Endodermal cell (in vitro differentiated cells): ENCODE measurements around the gene GUCY1A1. TPM values are rescaled to one million over a fixed set of nuclear protein-coding genes. Genes with fewer than 3 reads are reported as not detected.

ENCODE experiments used
- DNase-seq: peaks from one replicate; pipeline ENCODE4 v3.0.0-alpha.2; 2017
- H3K27ac ChIP-seq: 2 replicates; pipeline ENCODE4 v1.5.1; 2013; ENCODE audit warnings: mild to moderate bottlenecking, low read depth, low read length, moderate library complexity
- H3K27me3 ChIP-seq: 2 replicates; pipeline ENCODE4 v1.6.1; 2013; ENCODE audit warnings: mild to moderate bottlenecking, low read length, moderate library complexity; ENCODE audit not compliant: insufficient read depth, control insufficient read depth, poor library complexity, severe bottlenecking
- H3K36me3 ChIP-seq: 2 replicates; pipeline ENCODE4 v1.7.0; 2013; ENCODE audit warnings: mild to moderate bottlenecking, low read length, moderate library complexity; ENCODE audit not compliant: control insufficient read depth, insufficient read depth
- H3K4me1 ChIP-seq: one replicate; pipeline ENCODE4 v1.7.0; 2013; ENCODE audit warnings: low read length; ENCODE audit not compliant: control insufficient read depth, insufficient read depth
- H3K4me3 ChIP-seq: 2 replicates; pipeline ENCODE4 v1.5.1; 2013; ENCODE audit warnings: mild to moderate bottlenecking, low read length, moderate library complexity
- H3K9ac ChIP-seq: 2 replicates; pipeline ENCODE4 v1.6.1; 2013; ENCODE audit warnings: mild to moderate bottlenecking, low read length, moderate library complexity; ENCODE audit not compliant: poor library complexity, severe bottlenecking; ENCODE audit errors: extremely low read depth
- H3K9me3 ChIP-seq: 2 replicates; pipeline ENCODE4 v1.6.1; 2013; ENCODE audit warnings: mild to moderate bottlenecking, low read length, moderate library complexity; ENCODE audit not compliant: control insufficient read depth
- H3K27ac Mint-ChIP-seq: 2 replicates; pipeline ENCODE4 v1.8.0; 2020; ENCODE audit warnings: mixed read lengths
- H3K27me3 Mint-ChIP-seq: 2 replicates; pipeline ENCODE4 v1.8.0; 2021; ENCODE audit warnings: mild to moderate bottlenecking, mixed read lengths; ENCODE audit not compliant: insufficient read depth
- H3K36me3 Mint-ChIP-seq: 2 replicates; pipeline ENCODE4 v1.8.0; 2020; ENCODE audit warnings: low read depth, mixed read lengths
- H3K4me1 Mint-ChIP-seq: 2 replicates; pipeline ENCODE4 v1.8.0; 2020; ENCODE audit warnings: mixed read lengths
- H3K4me3 Mint-ChIP-seq: 2 replicates; pipeline ENCODE4 v1.8.0; 2020; ENCODE audit warnings: mild to moderate bottlenecking, moderate library complexity, mixed read lengths
- H3K9me3 Mint-ChIP-seq: 2 replicates; pipeline ENCODE4 v1.8.0; 2020; ENCODE audit warnings: mild to moderate bottlenecking, mixed read lengths
- WGBS, 2 experiments: methylation state at CpG; one replicate each; pipeline versions ENCODE4 v1.1.5 to v1.1.7; 2013; ENCODE audit warnings: missing lambda C conversion rate in 2 of 2, mixed read lengths in 1 of 2; ENCODE audit not compliant: insufficient coverage in 1 of 2, insufficient read length in 1 of 2; 5-methylcytosine and 5-hydroxymethylcytosine counted together
- total RNA-seq, 2 donors: library from RNA; stranded (reverse); fragmentation: NEBNext Ultra II Directional in 1 of 2; extraction: Animal tissue kit (Norgen Biotek cat#: 25700) in 1 of 2; gene quantifications; 2 replicates in 1 of 2; 3 replicates in 1 of 2; pipeline ENCODE4 v1.2.1, GENCODE V29; 2021
- TF ChIP-seq, protein P1 (sequence below): fragments of 200-600 bp; sonication (generic); conservative IDR thresholded peaks from 2 replicates; pipeline ENCODE4 v1.5.0; 2021; ENCODE audit warnings: antibody characterized with exemption, mild to moderate bottlenecking

The GUCY1A1 gene
- total RNA-seq, 2 donors from 2014 or later: 0.58 to 1.1 TPM

DNA sequence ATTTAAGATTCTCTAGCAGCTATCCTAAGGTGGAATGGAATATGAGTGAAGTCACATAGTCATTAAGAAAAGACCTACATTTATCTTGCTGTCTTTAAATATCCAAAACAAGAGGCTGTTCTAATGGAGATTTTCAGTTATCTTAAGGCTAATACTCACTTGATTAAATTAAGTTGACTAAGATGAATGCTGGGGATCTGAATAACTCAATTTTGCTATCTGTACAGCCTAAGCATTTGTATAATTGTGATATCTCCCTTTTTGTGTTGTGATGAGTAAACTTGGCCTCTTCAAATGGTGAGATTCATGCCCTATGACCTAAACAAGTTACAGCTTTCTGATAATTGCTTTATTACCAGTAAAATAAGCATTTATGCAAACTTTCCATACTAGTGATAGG lies 13.6 kb upstream of the GUCY1A1 start:
- TF ChIP-seq, protein P1, sequence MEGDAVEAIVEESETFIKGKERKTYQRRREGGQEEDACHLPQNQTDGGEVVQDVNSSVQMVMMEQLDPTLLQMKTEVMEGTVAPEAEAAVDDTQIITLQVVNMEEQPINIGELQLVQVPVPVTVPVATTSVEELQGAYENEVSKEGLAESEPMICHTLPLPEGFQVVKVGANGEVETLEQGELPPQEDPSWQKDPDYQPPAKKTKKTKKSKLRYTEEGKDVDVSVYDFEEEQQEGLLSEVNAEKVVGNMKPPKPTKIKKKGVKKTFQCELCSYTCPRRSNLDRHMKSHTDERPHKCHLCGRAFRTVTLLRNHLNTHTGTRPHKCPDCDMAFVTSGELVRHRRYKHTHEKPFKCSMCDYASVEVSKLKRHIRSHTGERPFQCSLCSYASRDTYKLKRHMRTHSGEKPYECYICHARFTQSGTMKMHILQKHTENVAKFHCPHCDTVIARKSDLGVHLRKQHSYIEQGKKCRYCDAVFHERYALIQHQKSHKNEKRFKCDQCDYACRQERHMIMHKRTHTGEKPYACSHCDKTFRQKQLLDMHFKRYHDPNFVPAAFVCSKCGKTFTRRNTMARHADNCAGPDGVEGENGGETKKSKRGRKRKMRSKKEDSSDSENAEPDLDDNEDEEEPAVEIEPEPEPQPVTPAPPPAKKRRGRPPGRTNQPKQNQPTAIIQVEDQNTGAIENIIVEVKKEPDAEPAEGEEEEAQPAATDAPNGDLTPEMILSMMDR: no peak
- H3K27ac Mint-ChIP-seq: no peak overlapping the region
- peaks cover 29% of the 10 kb centered on the region for H3K27me3 Mint-ChIP-seq
- Histone ChIP-seq H3K9ac (no peak overlapping the region), H3K36me3 (no peaks in the 10 kb centered on the region), H3K4me1 (no peaks in the 10 kb centered on the region), H3K9me3 (peaks cover 7% of the 10 kb centered on the region), H3K27me3 (no peaks in the 10 kb centered on the region), H3K4me3 (no peak overlapping the region), H3K27ac (no peak overlapping the region)
- peaks cover 4% of the 10 kb centered on the region for H3K9me3 Mint-ChIP-seq
- H3K36me3 Mint-ChIP-seq: no peaks in the 10 kb centered on the region
- DNase-seq: no peak
- H3K4me3 Mint-ChIP-seq: no peak overlapping the region
- no peaks in the 10 kb centered on the region for H3K4me1 Mint-ChIP-seq

DNA sequence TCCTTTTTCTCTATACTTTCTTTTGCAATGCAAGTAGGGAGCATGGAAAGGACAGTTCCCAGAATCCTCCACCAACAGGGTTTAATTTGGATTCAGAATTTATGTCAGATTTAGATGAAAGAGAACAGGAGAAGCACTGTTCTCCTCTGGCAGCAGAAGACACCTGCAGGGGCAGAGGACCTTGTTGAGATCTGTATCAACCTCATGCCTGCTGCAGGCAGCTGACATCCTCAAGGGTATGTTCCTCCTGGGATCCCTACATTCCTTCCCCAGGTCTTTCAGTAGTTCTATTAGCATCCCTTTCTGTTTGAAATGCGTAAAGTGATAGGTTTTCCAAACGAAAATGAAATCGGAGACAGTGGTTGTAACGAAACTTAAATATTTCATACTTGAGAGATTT lies 10.6 kb upstream of the GUCY1A1 start:
- no peak overlapping the region for H3K4me3 Mint-ChIP-seq
- H3K4me1 ChIP-seq: no peaks in the 10 kb centered on the region
- no peak for DNase-seq
- TF ChIP-seq, protein P1: no peak
- no peak overlapping the region for H3K27ac Mint-ChIP-seq
- H3K9me3 ChIP-seq: peaks cover 7% of the 10 kb centered on the region
- peaks cover 35% of the 10 kb centered on the region for H3K27me3 Mint-ChIP-seq
- no peaks in the 10 kb centered on the region for H3K36me3 Mint-ChIP-seq
- peaks cover 7% of the 10 kb centered on the region for H3K9me3 Mint-ChIP-seq
- H3K36me3 ChIP-seq: no peaks in the 10 kb centered on the region
- WGBS, 2 experiments: 86 to 92% methylated on average over 4 of the region's 4 CpGs
- H3K4me1 Mint-ChIP-seq: no peaks in the 10 kb centered on the region
- no peak overlapping the region for H3K4me3 ChIP-seq
- no peak overlapping the region for H3K27ac ChIP-seq
- no peaks in the 10 kb centered on the region for H3K27me3 ChIP-seq
- H3K9ac ChIP-seq: no peak overlapping the region

DNA sequence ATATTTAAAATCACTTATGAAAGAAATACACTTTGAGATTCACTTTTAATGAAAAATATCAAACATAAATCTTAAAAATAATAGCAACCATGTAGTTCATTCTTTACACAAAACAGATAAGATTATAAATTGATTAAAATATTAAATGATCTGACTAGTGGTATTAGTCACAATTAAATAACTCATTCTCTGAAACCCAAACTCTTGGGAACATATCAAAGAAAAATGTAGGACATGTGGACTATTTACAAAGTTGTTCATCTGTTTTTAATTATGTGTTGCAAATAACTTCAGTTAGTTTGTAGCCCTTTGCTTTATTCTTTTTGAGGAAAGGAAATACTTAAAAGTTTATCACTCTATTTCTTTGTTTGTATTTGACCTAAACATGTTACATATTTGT lies 9.5 kb upstream of the GUCY1A1 start:
- Mint-ChIP-seq H3K9me3 (peaks cover 7% of the 10 kb centered on the region), H3K36me3 (no peaks in the 10 kb centered on the region), H3K27me3 (peaks cover 36% of the 10 kb centered on the region), H3K4me3 (no peak overlapping the region), H3K27ac (no peak overlapping the region), H3K4me1 (no peaks in the 10 kb centered on the region)
- TF ChIP-seq, protein P1: no peak
- no peak for DNase-seq
- H3K36me3 ChIP-seq: no peaks in the 10 kb centered on the region
- no peak overlapping the region for H3K27ac ChIP-seq
- no peaks in the 10 kb centered on the region for H3K27me3 ChIP-seq
- no peak overlapping the region for H3K9ac ChIP-seq
- H3K4me1 ChIP-seq: no peaks in the 10 kb centered on the region
- H3K4me3 ChIP-seq: no peak overlapping the region
- H3K9me3 ChIP-seq: peaks cover 7% of the 10 kb centered on the region
